AG20443 (cell line): ENCODE results near the gene LILRB1.
"Not testable (repeated sequence)": the region's sequence is repeated elsewhere in the genome, so short reads cannot be mapped to it uniquely, and the experiment has no call there.

ENCODE experiments used
- DNase-seq: peaks from one replicate; pipeline ENCODE4 v3.0.0; 2012; ENCODE audit warnings: low spot score, mixed read lengths

Gene LILRB1

GRCh38 chr19:54630262-54630661 lies at the start of gene LILRB1:
TSS of gene LILRB1 (plus strand) at chr19:54630484. CDS start at chr19:54631074, 590 bp downstream.
- DNase-seq: not testable (repeated sequence)

GRCh38 chr19:54586397-54586796 lies 43.9 kb upstream of the LILRB1 start:
- DNase-seq: no peak

- DNase-seq: no peak
These were observed 43.3 kb upstream of the LILRB1 start for GRCh38 chr19:54587026-54587425.

- not testable (repeated sequence) for DNase-seq
These were observed 36.8 kb upstream of the LILRB1 start, which contains the start of gene LILRA1 for GRCh38 chr19:54593445-54593844. TSS of gene LILRA1 (plus strand) at chr19:54593632. CDS start at chr19:54594245, 613 bp downstream.

- DNase-seq: not testable (repeated sequence)
These were observed 36.2 kb upstream of the LILRB1 start for GRCh38 chr19:54593931-54594626.

GRCh38 chr19:54594737-54595136 lies 35.5 kb upstream of the LILRB1 start:
- no peak for DNase-seq

- not testable (repeated sequence) for DNase-seq
These were observed 34.4 kb upstream of the LILRB1 start for GRCh38 chr19:54595680-54596436.

GRCh38 chr19:54600212-54600611 lies 30.1 kb upstream of the LILRB1 start:
- DNase-seq: no peak

- DNase-seq: no peak
These were observed 24.1 kb upstream of the LILRB1 start for GRCh38 chr19:54606230-54606629.

- DNase-seq: no peak
These were observed 23.1 kb upstream of the LILRB1 start for GRCh38 chr19:54606891-54607784.

- DNase-seq: no peak
These were observed 22.5 kb upstream of the LILRB1 start for GRCh38 chr19:54607785-54608150.

GRCh38 chr19:54608205-54608604 lies 22.1 kb upstream of the LILRB1 start:
- DNase-seq: no peak

GRCh38 chr19:54608792-54609191 lies 21.5 kb upstream of the LILRB1 start:
- DNase-seq: no peak

GRCh38 chr19:54609356-54609791 lies 20.9 kb upstream of the LILRB1 start:
- no peak for DNase-seq

GRCh38 chr19:54612428-54612827 lies 17.9 kb upstream of the LILRB1 start:
- DNase-seq: no peak

- no peak for DNase-seq
These were observed 15.6 kb upstream of the LILRB1 start for GRCh38 chr19:54614726-54615125.

GRCh38 chr19:54616057-54616456 lies 14.2 kb upstream of the LILRB1 start:
- DNase-seq: no peak

GRCh38 chr19:54616821-54617560 lies 13.3 kb upstream of the LILRB1 start:
- no peak for DNase-seq

GRCh38 chr19:54620464-54620863 lies 9.8 kb upstream of the LILRB1 start:
- no peak for DNase-seq

- no peak for DNase-seq
These were observed 7.9 kb upstream of the LILRB1 start for GRCh38 chr19:54622431-54622830.

GRCh38 chr19:54624234-54624633 lies 6.0 kb upstream of the LILRB1 start:
- DNase-seq: not testable (repeated sequence)
